Right atrium auricular region (tissue), 2 donors: ENCODE data around the gene SP8. TPM values are rescaled to one million over a fixed set of nuclear protein-coding genes. Genes with fewer than 3 reads are reported as not detected.

ENCODE experiments used
- DNase-seq: peaks from one replicate; pipeline ENCODE4 v3.0.0-alpha.2; 2019; ENCODE audit warnings: low spot score
- H3K27ac ChIP-seq, 2 donors: fragments of 200-600 bp; sonication (generic); 1 replicate in 1 of 2; 2 replicates in 1 of 2; pipeline ENCODE4 v1.5.1; 2016 to 2019
- H3K27me3 ChIP-seq, 2 donors: fragments of 200-600 bp; sonication (generic); one replicate each; pipeline versions ENCODE4 v1.5.1 to v1.6.0; 2017 to 2019
- H3K36me3 ChIP-seq: fragments of 200-600 bp; sonication (generic); one replicate; pipeline ENCODE4 v1.5.1; 2016
- H3K4me1 ChIP-seq, 2 donors: fragments of 200-600 bp; sonication (generic); one replicate each; pipeline versions ENCODE4 v1.5.1 to v1.6.0; 2017 to 2019
- H3K4me3 ChIP-seq, 2 donors: fragments of 200-600 bp; sonication (generic); 1 replicate in 1 of 2; 2 replicates in 1 of 2; pipeline ENCODE4 v1.5.1; 2017 to 2019; ENCODE audit warnings: mild to moderate bottlenecking in 1 of 2, moderate library complexity in 1 of 2
- H3K9me3 ChIP-seq, 2 donors: fragments of 200-600 bp; sonication (generic); one replicate each; pipeline ENCODE4 v1.5.1; 2019
- CTCF ChIP-seq, 2 donors: fragments of 200-600 bp; sonication (generic); IDR thresholded peaks; one replicate each; pipeline ENCODE4 v1.5.1; 2019; ENCODE audit warnings: antibody characterized with exemption in 2 of 2
- total RNA-seq, 2 donors: library from RNA; depleted of rRNA; stranded (reverse); fragments of >200 nt; gene quantifications; one replicate each; pipeline ENCODE4 v1.1.0, GENCODE V29; 2016

Gene SP8
- total RNA-seq, 2 donors from 2014 or later, result not detected

DNA sequence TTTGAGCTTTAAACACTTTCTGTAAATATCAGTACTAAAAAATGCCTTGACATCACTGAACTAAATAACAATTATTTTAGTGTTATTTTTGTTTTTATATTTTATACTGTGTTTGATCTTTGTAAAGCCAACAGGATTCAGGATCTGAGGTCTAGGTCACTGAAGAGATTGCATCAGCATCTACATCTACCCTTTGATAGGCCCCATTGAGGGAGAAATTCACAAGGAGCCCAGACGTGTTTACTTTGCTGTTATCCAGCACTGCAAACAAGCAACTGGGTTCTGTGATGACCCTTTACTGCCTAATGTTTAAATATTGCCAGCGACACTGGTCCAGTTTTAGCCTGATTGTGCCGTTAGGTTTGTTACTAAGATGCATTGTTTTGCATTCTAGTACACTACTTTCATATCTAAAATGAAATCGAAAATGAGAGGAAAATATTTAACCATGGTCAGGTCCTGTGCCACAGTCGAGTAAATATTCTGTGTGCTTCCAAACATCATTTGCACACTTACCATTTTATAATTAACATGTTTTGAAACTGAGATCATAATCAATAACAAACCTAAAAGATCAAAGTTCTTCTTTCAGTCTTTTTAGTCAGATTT is 48.7 kb downstream of the SP8 start:
- no peaks in the 10 kb centered on the region for H3K27me3 ChIP-seq
- no peak for DNase-seq
- H3K9me3 ChIP-seq, result no peaks in the 10 kb centered on the region
- H3K4me3 ChIP-seq, result no peak overlapping the region
- H3K4me1 ChIP-seq, result no peaks in the 10 kb centered on the region
- TF ChIP-seq CTCF (IDR thresholded peaks at IDR 0.05), result no peak
- H3K36me3 ChIP-seq, result no peaks in the 10 kb centered on the region
- no peak overlapping the region for H3K27ac ChIP-seq

DNA sequence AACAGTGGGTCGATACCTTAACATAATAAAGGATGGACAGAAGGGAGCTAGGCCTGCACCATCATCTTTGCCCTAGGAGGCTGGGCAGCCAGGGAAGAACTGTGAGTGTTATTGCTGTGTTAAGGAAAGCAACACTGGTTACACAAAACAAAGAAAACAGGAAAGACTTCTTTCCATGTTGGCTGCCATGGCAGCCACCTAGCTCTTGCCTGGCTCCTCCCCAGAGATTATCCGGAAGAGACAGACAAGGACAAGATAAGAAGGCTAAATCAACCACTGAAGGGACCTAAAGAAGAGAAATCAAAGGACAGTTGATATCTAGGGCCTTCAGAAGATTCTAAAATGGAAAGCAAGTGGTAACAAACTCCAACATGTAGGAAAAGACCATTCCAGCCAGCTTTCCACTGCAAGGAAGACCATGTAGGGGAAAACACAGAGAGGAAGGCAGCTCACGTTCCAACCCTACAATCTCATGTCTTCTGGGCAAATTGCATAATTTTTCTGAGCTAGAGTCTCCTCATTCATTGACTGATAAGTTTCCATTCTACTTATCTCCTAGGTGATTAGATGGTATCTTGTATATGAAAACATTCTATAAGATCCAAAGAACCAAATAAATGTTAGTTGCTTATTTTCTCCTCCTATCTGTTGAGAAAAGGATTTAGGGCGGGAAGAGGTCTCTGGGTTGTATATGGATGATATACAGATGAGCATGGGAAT is 51.2 kb downstream of the SP8 start:
- H3K9me3 ChIP-seq, result no peaks in the 10 kb centered on the region
- H3K4me1 ChIP-seq, result no peaks in the 10 kb centered on the region
- no peaks in the 10 kb centered on the region for H3K36me3 ChIP-seq
- no peak for TF ChIP-seq CTCF (IDR thresholded peaks at IDR 0.05)
- no peak overlapping the region for H3K4me3 ChIP-seq
- H3K27ac ChIP-seq, result no peak overlapping the region
- no peak for DNase-seq
- H3K27me3 ChIP-seq, result no peaks in the 10 kb centered on the region

Other genes starting within 250 kb of the SP8 start
- gene ABCB5, start 171.2 kb downstream of the SP8 start, total RNA-seq, result not detected